KBM-7 (cell line): ENCODE measurements around the gene RAP1GAP.
A peak's percentile ranks its signal among the peaks of the same experiment; 100 is the strongest.
"Not testable (repeated sequence)": the region's sequence is repeated elsewhere in the genome, so short reads cannot be mapped to it uniquely, and the experiment has no call there.

Source experiments
- DNase-seq: peaks from one replicate; pipeline ENCODE4 v3.0.0-alpha.2; 2015
- in situ Hi-C: fragments of 300-500 bp; cut with MboI; formaldehyde crosslinking; loops from 2 replicates; pipeline ENCODE4 v1.14.3; 2020; ENCODE audit warnings: low sequenced_read_pairs, low pct_unique_long_range_greater_than_20kb, mixed read lengths

RAP1GAP gene

GRCh38 chr1:21633992-21634805, 35.0 kb downstream of the RAP1GAP start:
- DNase-seq: no peak
- in situ Hi-C loops: no loop called here

DNA sequence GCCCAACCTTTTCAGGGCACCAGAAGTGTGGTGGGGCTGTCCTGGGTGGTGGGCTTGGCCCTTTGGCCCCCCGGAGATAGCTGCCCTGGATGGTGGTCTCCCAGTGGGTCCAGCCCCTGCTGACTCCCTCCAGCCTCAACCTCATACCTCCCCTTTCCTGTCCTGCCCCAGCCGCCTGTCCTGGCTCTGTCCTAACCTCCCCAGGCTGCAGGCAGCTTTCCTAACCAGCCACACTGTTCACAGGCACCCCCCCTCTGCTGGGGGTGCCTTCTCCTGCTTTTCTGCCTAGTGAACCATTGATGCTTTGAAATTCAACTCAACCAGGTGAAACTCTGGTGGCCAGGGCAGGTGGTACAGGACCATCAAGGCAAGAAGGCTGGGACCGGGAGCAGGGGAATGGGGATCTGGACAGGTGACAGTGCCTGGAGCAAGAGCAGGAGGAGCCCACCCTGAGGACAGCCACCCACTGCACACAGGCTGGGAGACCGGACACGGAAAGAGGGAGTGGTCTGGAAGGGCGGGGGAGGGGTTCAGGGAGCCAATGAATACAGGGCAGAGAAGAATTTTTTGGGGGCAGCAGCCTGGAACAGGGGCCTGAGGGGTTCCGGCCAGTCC, 35.9 kb downstream of the RAP1GAP start:
- DNase-seq: no peak
- in situ Hi-C loops: no loop called here

- in situ Hi-C loops: no loop called here
- peak; percentile 47 for DNase-seq
These were observed 36.9 kb downstream of the RAP1GAP start for GRCh38 chr1:21631944-21632887.

GRCh38 chr1:21631590-21631943, 37.6 kb downstream of the RAP1GAP start:
- DNase-seq, in situ Hi-C loops: not testable (repeated sequence)

DNA sequence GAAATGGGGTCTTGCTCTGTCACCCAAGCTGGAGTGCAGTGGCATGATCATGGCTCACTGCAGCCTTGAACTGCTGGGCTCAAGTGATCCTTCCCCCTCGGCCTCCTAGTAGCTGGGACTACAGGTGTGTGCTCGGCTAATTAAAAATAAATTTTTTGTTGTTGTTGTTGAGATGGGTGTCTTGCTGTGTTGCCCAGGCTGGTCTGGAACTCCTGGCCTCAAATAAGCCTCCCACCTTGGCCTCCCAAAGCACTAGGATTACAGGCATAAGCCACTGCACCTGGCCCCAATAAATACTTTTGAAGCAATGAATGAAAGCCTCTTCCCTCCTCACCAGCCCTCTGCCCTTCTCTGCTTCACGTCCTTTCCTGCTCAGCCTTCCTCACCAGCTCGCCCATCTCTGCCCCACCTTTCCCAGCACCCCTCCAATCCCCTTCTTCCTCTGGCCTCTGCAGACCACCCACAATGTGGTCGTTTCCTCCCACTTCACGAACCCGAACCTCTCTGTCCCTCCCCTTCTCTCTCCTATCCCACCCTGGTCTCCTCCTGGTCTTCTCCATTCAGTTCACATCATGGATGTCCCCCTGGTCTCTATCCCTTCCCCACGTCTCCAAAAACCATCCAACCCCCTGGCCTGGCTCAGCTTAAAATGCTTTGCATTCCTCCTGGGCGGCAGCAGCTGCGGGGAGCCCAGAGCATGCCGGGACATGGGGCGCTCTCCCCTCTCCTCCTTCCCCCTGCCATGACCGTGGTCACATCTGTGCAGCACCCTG, 38.4 kb downstream of the RAP1GAP start:
- DNase-seq: no peak
- in situ Hi-C loops: no loop called here

DNA sequence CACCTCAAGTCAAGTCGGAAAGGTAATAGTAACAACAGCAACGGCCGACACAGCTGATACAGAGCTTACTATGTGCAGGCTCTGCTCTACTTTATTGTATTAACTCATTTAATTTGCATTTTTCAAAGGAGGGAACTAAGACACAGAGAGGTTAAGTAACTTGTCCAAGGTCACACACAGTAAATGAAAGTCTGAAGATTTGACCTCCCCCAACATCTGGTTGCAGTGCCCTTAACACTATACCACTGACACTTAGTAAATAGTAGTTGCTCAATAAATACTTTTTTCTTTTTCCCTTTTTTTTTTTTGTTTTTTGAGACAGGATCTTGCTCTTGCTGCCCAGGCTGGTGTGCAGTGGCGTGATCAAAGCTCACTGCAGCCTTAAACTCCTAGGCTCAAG, 39.2 kb downstream of the RAP1GAP start:
- in situ Hi-C loops: no loop called here
- DNase-seq: no peak

- DNase-seq: peak; percentile 54
- in situ Hi-C loops: no loop called here
These were observed 40.3 kb downstream of the RAP1GAP start for GRCh38 chr1:21628798-21629393.

GRCh38 chr1:21626921-21627339, 42.2 kb downstream of the RAP1GAP start:
- in situ Hi-C loops: no loop called here
- no peak for DNase-seq

GRCh38 chr1:21625390-21626190, 43.6 kb downstream of the RAP1GAP start:
- DNase-seq: no peak
- in situ Hi-C loops: no loop called here

- no peak for DNase-seq
- in situ Hi-C loops: no loop called here
These were observed 44.4 kb downstream of the RAP1GAP start for GRCh38 chr1:21624571-21625389.

DNA sequence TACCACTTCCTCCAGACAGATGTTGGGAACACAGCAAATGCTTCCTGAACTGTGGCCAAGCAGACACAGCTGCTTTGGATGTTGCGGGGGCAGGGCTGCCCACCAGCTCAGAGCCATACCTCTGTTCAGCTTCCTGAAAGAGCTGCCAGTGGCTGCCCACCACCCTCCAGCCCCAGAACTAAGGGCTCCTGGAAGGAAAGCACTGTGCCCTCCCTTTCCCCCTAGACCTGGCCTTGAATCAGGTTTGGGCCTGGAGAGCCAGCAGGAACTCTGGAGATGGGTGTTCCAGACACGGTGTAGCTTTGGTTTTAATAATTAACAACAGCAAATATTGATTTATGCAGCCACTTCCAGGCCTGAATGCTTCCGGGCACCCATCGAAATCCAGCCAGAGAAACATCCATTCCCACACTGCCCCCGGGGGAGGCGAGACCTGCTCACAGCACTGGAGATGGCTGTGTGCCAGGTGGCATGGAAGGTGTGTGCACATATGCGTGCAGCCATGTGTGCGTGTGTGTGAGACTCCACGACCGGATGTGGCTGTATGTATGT, 45.7 kb downstream of the RAP1GAP start:
- peak; percentile 34 for DNase-seq

DNA sequence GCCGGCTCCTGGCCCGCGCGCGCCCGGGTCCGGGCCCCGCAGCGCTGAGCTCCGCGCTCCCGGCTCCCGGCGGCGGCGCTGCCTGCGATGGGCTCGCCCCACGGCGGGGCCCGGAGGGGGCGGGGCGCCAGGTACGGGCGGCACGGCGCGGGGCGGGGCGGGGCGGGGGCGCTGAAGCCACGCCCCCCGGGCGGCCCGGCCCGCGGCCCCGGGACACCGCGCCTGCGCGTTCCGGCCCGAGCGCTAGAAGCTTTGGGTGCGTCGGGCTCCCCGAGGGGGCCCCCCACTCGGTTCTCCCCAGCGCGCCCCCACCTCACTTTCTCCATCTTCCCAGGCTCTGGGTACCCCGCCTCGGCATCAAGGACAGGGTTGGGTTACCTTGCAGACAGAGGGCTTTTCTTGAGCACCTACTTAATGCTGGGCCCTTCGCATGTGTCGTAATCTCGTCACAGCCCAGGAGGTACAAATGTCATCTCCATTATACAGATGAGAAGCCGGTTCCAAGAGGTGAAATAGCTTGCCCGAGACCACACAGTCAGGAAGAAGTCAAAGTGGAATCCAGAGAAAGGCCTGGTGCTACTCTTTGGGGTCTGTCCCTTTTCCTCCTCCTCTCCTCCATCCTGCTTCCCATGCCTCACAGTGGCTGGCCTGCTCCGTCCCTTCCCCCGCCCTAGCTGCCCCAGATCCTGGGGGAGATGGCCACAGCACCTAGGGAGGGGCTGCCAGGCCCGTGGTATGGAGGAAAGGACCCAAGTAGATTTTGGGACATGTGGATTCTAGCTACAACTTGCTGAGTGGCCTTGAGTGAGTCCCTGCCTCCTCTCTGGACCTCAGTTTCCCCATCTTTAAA, 46.5 kb downstream of the RAP1GAP start:
- in situ Hi-C loops: no loop called here
- no peak for DNase-seq

More for the DNA sequence above, 45.7 kb downstream of the RAP1GAP start:
- in situ Hi-C loops: no loop called here

- no peak for DNase-seq
- in situ Hi-C loops: no loop called here
These were observed 47.3 kb downstream of the RAP1GAP start for GRCh38 chr1:21621761-21622436.

GRCh38 chr1:21621051-21621450, 48.1 kb downstream of the RAP1GAP start:
- in situ Hi-C loops: no loop called here
- no peak for DNase-seq

- in situ Hi-C loops: no loop called here
- no peak for DNase-seq
These were observed 48.7 kb downstream of the RAP1GAP start for GRCh38 chr1:21620496-21620895.
